Fibroblast of lung (primary cell): ENCODE results near the gene CYP26C1. TPM values are rescaled to one million over a fixed set of nuclear protein-coding genes. Genes with fewer than 3 reads are reported as not detected.
"Not testable (repeated sequence)": the region's sequence is repeated elsewhere in the genome, so short reads cannot be mapped to it uniquely, and the experiment has no call there.

ENCODE experiments used
- DNase-seq, 2 donors: peaks; one replicate each; pipeline versions ENCODE4 v3.0.0 to v3.0.0-alpha.2; 2010; ENCODE audit warnings: low read depth in 2 of 2
- H2AFZ ChIP-seq: 2 replicates; pipeline ENCODE4 v1.5.1; 2012; ENCODE audit warnings: low read length, control low read depth, inconsistent platforms
- H3K27ac ChIP-seq: 2 replicates; pipeline ENCODE4 v1.5.1; 2011; ENCODE audit warnings: low read length, control low read depth; ENCODE audit not compliant: insufficient read depth
- H3K27me3 ChIP-seq: 2 replicates; pipeline ENCODE4 v1.5.1; 2011; ENCODE audit warnings: mild to moderate bottlenecking, low read length; ENCODE audit not compliant: control insufficient read depth, insufficient read depth
- H3K36me3 ChIP-seq: 2 replicates; pipeline ENCODE4 v1.5.1; 2011; ENCODE audit warnings: low read length; ENCODE audit not compliant: control insufficient read depth, insufficient read depth
- H3K4me1 ChIP-seq: 2 replicates; pipeline ENCODE4 v1.5.1; 2011; ENCODE audit warnings: low read length; ENCODE audit not compliant: control insufficient read depth, insufficient read depth; ENCODE audit errors: extremely low read depth
- H3K4me2 ChIP-seq: 2 replicates; pipeline ENCODE4 v1.5.1; 2011; ENCODE audit warnings: low read length, control low read depth; ENCODE audit not compliant: insufficient read depth; ENCODE audit errors: extremely low read depth
- H3K4me3 ChIP-seq, 4 experiments: fragments of 200-600 bp in 1 of 4; sonication (generic) in 1 of 4; replicated peaks in 1 of 4; 2 replicates each; pipeline ENCODE4 v1.5.1; 2011 to 2016; ENCODE audit warnings: low read length in 4 of 4, low read depth in 3 of 4, mild to moderate bottlenecking in 3 of 4, control low read depth in 2 of 4, inconsistent platforms in 1 of 4, mixed read lengths in 1 of 4; ENCODE audit not compliant: insufficient read depth in 1 of 4; ENCODE audit errors: control extremely low read depth in 1 of 4
- H3K79me2 ChIP-seq: 2 replicates; pipeline ENCODE4 v1.5.1; 2012; ENCODE audit warnings: mild to moderate bottlenecking, low read length, inconsistent platforms; ENCODE audit not compliant: control insufficient read depth, insufficient read depth
- H3K9ac ChIP-seq: 2 replicates; pipeline ENCODE4 v1.5.1; 2011; ENCODE audit warnings: mild to moderate bottlenecking, low read length, control low read depth; ENCODE audit not compliant: insufficient read depth
- H3K9me3 ChIP-seq: 2 replicates; pipeline ENCODE4 v1.5.1; 2012; ENCODE audit warnings: low read depth, low read length; ENCODE audit not compliant: control insufficient read depth, insufficient read depth
- H4K20me1 ChIP-seq: 2 replicates; pipeline ENCODE4 v1.5.1; 2011; ENCODE audit warnings: low read length; ENCODE audit not compliant: control insufficient read depth, insufficient read depth; ENCODE audit errors: extremely low read depth
- EZH2 ChIP-seq: IDR thresholded peaks from 2 replicates; pipeline ENCODE4 v1.5.1; 2012; ENCODE audit warnings: low read length, control low read depth, mild to moderate bottlenecking; ENCODE audit errors: missing control alignments
- polyA plus RNA-seq, 2 donors: library from polyadenylated mRNA; depleted of rRNA in 1 of 2; stranded (reverse) in 1 of 2; unstranded in 1 of 2; fragments of >200 nt; gene quantifications; 2 replicates each; pipeline ENCODE4 v1.2.1, GENCODE V29; 2011 to 2012; ENCODE audit warnings: missing spikeins in 1 of 2
- total RNA-seq: library from RNA; depleted of rRNA; stranded (reverse); fragments of >200 nt; gene quantifications from 2 replicates; pipeline ENCODE4 v1.2.1, GENCODE V29; 2014
- TF ChIP-seq, protein P1 (sequence below), 2 donors: IDR thresholded peaks in 1 of 2; conservative IDR thresholded peaks in 1 of 2; 1 replicate in 1 of 2; 2 replicates in 1 of 2; pipeline ENCODE4 v1.5.1; 2011 to 2012; ENCODE audit warnings: low read length in 2 of 2, control low read depth in 1 of 2, inconsistent platforms in 1 of 2, low read depth in 1 of 2, mild to moderate bottlenecking in 1 of 2

The CYP26C1 gene
- total and polyA plus RNA-seq, 2 donors (not counting 1 experiment from before 2014, with no cell fraction given): under 0.01 to 0.03 TPM

- TF ChIP-seq, protein P1, sequence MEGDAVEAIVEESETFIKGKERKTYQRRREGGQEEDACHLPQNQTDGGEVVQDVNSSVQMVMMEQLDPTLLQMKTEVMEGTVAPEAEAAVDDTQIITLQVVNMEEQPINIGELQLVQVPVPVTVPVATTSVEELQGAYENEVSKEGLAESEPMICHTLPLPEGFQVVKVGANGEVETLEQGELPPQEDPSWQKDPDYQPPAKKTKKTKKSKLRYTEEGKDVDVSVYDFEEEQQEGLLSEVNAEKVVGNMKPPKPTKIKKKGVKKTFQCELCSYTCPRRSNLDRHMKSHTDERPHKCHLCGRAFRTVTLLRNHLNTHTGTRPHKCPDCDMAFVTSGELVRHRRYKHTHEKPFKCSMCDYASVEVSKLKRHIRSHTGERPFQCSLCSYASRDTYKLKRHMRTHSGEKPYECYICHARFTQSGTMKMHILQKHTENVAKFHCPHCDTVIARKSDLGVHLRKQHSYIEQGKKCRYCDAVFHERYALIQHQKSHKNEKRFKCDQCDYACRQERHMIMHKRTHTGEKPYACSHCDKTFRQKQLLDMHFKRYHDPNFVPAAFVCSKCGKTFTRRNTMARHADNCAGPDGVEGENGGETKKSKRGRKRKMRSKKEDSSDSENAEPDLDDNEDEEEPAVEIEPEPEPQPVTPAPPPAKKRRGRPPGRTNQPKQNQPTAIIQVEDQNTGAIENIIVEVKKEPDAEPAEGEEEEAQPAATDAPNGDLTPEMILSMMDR (conservative IDR thresholded peaks at IDR 0.05 in 1 of 2, IDR thresholded peaks at IDR 0.05 in 1 of 2; ENCODE audit: low read depth in 1 of 2, low read length in 2 of 2): no peak
- no peak overlapping the region for H3K27ac ChIP-seq
- DNase-seq: no peak
Observed at GRCh38 chr10:93097386-93097785, 36.8 kb downstream of the CYP26C1 start.

DNA sequence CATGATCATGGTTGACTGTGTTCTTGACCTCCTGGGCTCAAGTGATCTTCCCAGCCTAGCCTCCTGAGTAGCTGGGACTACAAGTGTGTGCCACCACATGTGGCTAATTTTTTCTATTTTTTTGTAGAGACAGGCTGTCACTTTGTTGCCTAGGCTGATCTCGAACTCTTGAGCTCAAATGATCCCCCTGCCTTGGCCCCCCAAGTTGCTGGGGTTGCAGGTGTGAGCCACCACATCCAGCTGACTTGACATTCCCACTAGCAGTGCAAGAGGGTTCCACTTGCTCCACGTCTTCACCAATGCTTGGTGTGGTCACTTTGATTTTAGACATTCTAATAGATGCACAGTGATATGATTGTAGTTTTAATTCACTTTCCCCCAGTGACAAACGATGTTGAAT lies 38.2 kb downstream of the CYP26C1 start:
- TF ChIP-seq EZH2: no peak
- TF ChIP-seq, protein P1 (conservative IDR thresholded peaks at IDR 0.05 in 1 of 2, IDR thresholded peaks at IDR 0.05 in 1 of 2; ENCODE audit: low read depth in 1 of 2, low read length in 2 of 2): no peak
- no peaks in the 10 kb centered on the region for H3K27me3 ChIP-seq
- H2AFZ ChIP-seq: no peak overlapping the region
- no peaks in the 10 kb centered on the region for H3K4me1 ChIP-seq
- no peak overlapping the region for H3K9ac ChIP-seq
- H3K27ac ChIP-seq: no peak overlapping the region
- H3K9me3 ChIP-seq: no peaks in the 10 kb centered on the region
- no peak for DNase-seq
- H3K79me2 ChIP-seq: no peaks in the 10 kb centered on the region
- H4K20me1 ChIP-seq: no peaks in the 10 kb centered on the region
- H3K4me3 ChIP-seq: no peak overlapping the region
- H3K36me3 ChIP-seq: no peaks in the 10 kb centered on the region
- H3K4me2 ChIP-seq: no peak overlapping the region

More at GRCh38 chr10:93097386-93097785, 36.8 kb downstream of the CYP26C1 start:
- H3K36me3 ChIP-seq: no peaks in the 10 kb centered on the region
- no peak overlapping the region for H2AFZ ChIP-seq
- no peaks in the 10 kb centered on the region for H3K27me3 ChIP-seq
- no peaks in the 10 kb centered on the region for H4K20me1 ChIP-seq
- H3K4me2 ChIP-seq: no peak overlapping the region
- no peak overlapping the region for H3K9ac ChIP-seq
- H3K4me1 ChIP-seq: no peaks in the 10 kb centered on the region
- H3K9me3 ChIP-seq: no peaks in the 10 kb centered on the region
- H3K4me3 ChIP-seq: no peak overlapping the region
- H3K79me2 ChIP-seq: no peaks in the 10 kb centered on the region

GRCh38 chr10:93099670-93100069 lies 39.1 kb downstream of the CYP26C1 start:
- H3K9me3 ChIP-seq: no peaks in the 10 kb centered on the region
- H3K79me2 ChIP-seq: no peaks in the 10 kb centered on the region
- no peak overlapping the region for H3K4me2 ChIP-seq
- H3K36me3 ChIP-seq: no peaks in the 10 kb centered on the region
- no peak overlapping the region for H3K4me3 ChIP-seq
- DNase-seq: no peak
- TF ChIP-seq, protein P1 (conservative IDR thresholded peaks at IDR 0.05 in 1 of 2, IDR thresholded peaks at IDR 0.05 in 1 of 2; ENCODE audit: low read depth in 1 of 2, low read length in 2 of 2): no peak
- TF ChIP-seq EZH2: no peak
- H2AFZ ChIP-seq: no peak overlapping the region
- no peaks in the 10 kb centered on the region for H3K4me1 ChIP-seq
- H3K27ac ChIP-seq: no peak overlapping the region
- no peaks in the 10 kb centered on the region for H4K20me1 ChIP-seq
- no peaks in the 10 kb centered on the region for H3K27me3 ChIP-seq
- no peak overlapping the region for H3K9ac ChIP-seq

DNA sequence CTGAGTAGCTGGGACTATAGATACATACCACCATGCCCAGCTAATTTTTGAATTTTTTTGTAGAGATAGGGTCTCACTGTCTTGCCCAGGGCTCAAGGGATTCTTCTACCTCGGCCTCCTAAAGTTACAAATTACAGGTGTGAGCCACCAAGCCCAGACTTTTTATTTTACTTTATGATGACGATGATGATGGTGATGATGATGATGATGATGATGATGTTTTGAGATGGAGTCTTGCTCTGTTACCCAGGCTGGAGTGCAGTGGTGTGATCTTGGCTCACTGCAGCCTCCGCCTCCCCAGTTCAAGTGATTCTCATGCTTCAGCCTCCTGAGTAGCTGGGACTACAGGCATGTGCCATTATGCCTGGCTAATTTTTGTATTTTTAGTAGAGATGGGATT lies 40.5 kb downstream of the CYP26C1 start:
- not testable (repeated sequence) for DNase-seq, H3K4me2 ChIP-seq, H4K20me1 ChIP-seq, H3K27ac ChIP-seq, H2AFZ ChIP-seq, H3K9ac ChIP-seq, H3K4me1 ChIP-seq, H3K79me2 ChIP-seq, H3K9me3 ChIP-seq, H3K36me3 ChIP-seq, H3K4me3 ChIP-seq, H3K27me3 ChIP-seq
